ENCODE data around the gene GNB4.

GRCh38 chr3:179348325-179349013 is 102.8 kb downstream of the GNB4 start:
- TF ChIP-seq CTCF (IDR thresholded peaks at IDR 0.05), result no peak
- TF ChIP-seq POLR2A (IDR thresholded peaks at IDR 0.05), result no peak

Measured in lower leg skin (tissue), 3 donors.